ENCODE data around the gene ZNF507.

GRCh38 chr19:32404933-32405430 lies 59.6 kb downstream of the ZNF507 start:
- no peak for TF ChIP-seq CTCF (IDR thresholded peaks at IDR 0.05; ENCODE audit: poor library complexity)
- no peak for TF ChIP-seq EZH2phosphoT487 (IDR thresholded peaks at IDR 0.05; ENCODE audit: low read depth, severe bottlenecking, unreplicated experiment)
